NCI-H2107 treated with DMSO at 0.1 percent for 48 hours (cell line): ENCODE results near the gene SRGAP1.

Experiments
- DNase-seq: peaks from one replicate; lab custom pipeline; 2025; ENCODE audit not compliant: unreplicated experiment; lab: John Stamatoyannopoulos, UW

SRGAP1 gene

DNA sequence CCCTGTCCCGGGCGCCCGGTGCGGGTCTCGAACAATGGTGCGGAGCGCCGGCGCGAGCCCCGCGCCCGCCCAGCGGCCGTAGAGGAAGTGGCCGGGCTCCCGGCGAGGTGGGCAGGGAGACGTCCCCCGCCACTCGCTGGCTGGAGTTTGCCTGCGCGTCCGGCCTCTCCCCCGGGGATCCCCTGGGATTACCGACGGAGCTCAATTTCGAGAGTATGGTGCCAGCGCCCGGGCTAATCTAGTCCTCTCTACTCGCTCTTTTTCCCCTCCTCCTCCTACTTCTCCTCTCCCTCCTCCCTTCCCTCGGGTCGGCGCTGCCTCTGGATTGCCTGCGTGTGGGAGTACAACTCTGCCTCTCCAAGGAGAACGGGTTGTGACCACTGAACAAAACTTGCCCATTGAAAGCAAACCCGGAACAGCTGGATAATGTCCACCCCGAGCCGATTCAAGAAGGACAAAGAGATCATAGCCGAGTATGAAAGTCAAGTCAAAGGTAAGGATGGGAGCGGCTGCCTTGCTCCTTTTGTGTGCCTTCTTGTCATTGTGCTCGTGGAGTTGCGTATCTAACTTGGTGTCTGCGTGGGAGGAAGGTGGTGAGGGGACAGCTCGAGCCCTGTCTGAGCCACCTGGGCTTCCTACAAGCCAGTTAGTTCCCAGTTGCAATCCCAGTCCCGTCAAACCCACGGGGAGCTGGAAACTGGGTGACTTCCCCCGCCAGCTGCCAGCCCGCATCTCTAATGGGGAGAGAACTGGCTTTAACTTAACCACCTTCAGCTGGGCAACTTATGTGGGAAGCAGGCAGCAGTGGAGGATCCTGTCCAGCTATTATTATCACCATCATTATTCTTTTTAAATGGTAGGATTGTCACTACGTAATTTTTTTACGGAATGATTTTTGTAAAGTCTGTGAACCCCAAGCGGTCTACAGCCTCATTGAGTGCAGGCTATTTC, at the start of gene SRGAP1:
Gene SRGAP1, plus strand, starts transcription at position 310 of the 951 bp plus-strand sequence. Its CDS starts 117 bp downstream, at position 427.
- peak; percentile 67 for DNase-seq

GRCh38 chr12:63795032-63795687, 49.3 kb upstream of the SRGAP1 start:
- DNase-seq = no peak

GRCh38 chr12:63795944-63796343, 48.6 kb upstream of the SRGAP1 start:
- DNase-seq = no peak

DNA sequence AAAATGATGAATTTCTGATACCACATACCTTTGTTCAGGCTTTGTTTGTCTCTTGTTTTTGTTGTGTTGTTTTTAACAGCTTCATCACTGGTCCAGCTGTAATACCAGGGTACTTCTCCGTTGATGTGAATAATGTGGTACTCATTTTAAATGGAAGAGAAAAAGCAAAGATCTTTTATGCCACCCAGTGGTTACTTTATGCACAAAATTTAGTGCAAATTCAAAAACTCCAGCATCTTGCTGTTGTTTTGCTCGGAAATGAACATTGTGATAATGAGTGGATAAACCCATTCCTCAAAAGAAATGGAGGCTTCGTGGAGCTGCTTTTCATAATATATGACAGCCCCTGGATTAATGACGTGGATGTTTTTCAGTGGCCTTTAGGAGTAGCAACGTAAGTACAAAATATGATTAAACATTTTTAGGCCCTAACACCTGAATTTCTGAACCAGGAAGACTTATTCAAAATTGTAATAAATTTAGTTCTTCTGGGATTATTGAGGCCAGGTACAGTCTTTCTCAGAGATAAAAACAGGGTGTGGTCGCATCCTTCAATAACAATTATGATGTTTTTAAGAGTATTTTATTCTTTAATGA, 42.4 kb upstream of the SRGAP1 start:
- DNase-seq = peak; percentile 60

DNA sequence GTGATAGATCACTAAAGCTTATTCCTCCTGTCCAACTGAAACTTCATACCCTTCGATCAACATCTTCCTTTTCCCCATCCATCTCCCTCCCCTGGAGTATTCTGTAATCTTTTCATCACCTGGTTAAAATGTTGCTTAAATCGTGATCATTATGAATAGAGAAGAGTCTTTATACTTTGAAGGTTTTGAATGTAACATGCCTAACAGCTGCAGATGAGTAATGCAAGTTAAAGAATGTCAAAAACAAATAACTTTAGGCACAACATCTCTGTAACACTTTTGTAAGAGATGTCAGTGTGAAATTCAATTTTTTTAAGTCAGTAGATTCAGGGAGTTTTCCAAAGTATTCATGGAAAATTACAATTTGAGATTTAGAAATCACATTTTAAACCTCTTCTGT, 39.8 kb upstream of the SRGAP1 start:
- DNase-seq = no peak

GRCh38 chr12:63805704-63806672, 38.5 kb upstream of the SRGAP1 start:
- DNase-seq = peak; percentile 92

DNA sequence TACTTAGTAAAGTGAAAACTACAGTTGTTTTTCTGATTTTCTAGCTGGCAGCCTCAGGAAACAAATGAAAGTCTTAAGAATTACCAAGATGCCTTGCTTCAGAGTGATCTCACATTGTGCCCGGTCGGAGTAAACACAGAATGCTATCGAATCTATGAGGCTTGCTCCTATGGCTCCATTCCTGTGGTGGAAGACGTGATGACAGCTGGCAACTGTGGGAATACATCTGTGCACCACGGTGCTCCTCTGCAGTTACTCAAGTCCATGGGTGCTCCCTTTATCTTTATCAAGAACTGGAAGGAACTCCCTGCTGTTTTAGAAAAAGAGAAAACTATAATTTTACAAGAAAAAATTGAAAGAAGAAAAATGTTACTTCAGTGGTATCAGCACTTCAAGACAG, 35.9 kb upstream of the SRGAP1 start:
- no peak for DNase-seq

DNA sequence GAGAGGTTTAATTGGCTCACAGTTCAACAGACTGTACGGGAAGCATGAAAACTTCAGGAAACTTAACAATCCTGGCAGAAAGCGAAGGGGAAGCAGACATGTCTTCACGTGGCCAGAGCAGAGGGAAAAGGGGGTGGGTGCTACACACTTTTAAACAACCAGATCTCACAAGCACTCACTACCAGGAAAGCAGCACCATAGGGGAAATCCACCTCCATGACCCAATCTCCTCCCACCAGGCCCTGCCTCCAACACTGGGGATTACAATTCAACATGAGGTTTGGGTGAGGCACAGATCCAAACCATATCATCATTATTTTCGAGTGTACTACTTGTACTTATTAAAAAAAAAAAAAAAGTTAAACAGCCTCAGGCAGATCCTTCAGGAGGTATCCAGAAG, 34.9 kb upstream of the SRGAP1 start:
- no peak for DNase-seq

DNA sequence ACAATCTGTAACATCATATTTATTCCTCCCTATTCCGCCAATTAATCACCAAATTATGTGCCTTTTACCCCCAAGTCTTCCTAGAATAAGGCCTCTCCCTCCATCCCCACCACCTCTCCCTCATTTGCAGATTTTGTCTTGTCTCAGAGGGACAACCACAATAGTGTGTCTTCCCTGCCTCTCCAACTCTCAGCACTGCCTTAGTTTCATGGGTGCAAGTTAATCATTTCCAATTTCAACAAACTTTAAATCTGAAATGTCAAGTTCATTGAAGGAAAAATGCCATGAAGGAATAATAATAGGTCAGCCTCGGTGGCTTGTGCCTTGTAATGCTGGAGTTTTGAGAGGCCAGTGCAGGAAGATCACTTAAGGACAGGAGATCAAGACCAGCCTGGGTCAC, 33.2 kb upstream of the SRGAP1 start:
- DNase-seq = no peak

GRCh38 chr12:63811755-63812154, 32.7 kb upstream of the SRGAP1 start:
- no peak for DNase-seq

DNA sequence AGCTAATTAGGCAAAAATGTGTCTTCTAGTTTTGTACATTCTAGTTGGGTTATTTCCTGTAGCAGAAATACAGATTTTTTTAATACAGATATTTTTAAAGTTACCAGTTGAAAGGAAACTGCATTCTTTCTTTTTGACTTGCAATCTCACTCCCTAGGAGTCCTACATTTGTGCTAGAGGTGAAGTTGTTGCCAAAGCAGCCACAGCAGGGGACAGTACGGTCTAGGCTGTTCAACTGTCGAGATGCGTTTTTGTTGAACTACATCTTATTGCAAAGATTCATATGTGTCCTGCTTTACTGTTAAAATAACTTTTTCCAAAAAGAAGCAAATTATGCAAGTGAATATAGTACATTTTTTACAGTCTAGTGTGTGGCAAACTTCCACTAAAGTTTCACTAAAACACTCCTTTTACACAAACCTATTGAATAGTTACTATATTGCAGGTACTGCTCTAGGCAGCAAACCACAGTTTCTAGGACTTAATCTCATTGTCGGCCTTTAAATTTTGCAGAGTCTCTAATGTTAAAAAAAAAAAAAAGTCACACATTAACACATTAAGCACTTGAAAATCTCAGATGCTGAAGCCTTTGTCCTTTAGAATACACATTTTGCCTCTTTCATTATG, 30.2 kb upstream of the SRGAP1 start:
- DNase-seq = no peak

GRCh38 chr12:63815482-63815852, 29.0 kb upstream of the SRGAP1 start:
- DNase-seq = no peak

DNA sequence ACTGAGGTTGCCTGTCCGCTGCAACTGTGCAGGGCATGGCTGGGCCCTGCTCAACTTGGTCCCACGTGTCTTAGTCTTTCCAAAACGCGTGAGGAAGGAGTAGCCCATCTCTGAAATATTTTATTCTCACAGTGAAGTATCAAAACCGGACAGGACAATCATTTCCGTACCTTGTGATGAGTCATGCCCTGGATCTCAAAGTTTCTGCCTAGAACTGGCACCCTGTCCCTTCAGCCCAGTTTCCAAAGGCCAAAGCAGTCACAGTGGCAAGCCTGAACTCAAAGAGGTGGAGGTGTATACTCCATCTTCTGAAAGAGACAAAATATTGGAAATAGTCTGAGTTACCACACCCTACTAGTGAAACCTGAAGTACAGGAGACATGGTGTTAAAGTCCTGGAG, 28.5 kb upstream of the SRGAP1 start:
- no peak for DNase-seq

- DNase-seq = no peak
These were observed 24.1 kb upstream of the SRGAP1 start for GRCh38 chr12:63820427-63820826.

DNA sequence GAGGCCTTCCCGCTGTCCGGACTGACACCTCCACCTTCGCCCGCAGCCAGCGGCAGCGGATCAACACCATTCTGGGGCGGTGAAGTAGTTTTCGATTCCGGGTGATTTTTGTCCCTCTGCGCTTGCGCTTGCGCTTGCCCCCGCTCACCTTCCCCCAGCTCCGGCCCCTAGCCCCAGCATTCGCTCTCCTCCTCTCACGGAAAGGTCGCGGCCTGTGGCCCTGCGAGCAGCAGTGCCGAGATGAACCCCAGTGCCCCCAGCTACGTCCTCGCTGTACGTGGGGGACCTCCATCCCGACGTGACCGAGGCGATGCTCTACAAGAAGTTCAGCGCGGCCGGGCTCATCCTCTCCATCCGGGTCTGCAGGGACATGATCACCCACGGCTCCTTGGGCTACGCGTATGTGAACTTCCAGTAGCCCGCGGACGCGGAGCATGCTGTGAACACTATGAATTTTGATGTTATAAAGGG, 22.7 kb upstream of the SRGAP1 start:
- DNase-seq = no peak

DNA sequence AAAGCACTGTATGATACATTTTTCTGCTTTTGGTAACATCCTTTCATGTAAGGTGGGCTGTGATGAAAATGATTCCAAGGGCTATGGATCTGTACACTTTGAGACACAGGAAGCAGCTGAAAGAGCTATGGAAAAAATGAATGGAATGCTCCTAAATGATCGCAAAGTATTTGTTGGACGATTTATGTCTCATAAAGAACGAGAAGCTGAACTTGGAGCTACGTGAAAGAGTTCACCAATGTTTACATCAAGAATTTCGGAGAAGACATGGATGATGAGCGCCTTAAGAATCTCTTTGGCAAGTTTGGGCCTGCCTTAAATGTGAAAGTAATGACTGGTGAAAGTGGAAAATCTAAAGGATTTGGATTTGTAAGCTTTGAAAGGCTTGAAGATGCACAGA, 22.1 kb upstream of the SRGAP1 start:
- no peak for DNase-seq

DNA sequence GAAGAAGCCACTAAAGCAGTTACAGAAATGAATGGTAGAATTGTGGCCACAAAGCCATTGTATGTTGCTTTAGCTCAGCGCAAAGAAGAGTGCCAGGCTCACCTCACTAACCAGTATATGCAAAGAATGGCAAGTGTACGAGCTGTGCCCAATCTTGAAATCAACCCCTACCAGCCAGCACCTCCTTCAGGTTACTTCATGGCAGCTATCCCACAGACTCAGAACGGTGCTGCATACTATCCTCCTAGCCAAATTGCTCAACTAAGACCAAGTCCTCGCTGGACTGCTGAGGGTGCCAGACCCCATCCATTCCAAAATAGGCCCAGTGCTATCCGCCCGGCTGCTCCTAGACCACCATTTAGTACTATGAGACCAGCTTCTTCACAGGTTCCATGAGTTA, 21.5 kb upstream of the SRGAP1 start:
- no peak for DNase-seq

DNA sequence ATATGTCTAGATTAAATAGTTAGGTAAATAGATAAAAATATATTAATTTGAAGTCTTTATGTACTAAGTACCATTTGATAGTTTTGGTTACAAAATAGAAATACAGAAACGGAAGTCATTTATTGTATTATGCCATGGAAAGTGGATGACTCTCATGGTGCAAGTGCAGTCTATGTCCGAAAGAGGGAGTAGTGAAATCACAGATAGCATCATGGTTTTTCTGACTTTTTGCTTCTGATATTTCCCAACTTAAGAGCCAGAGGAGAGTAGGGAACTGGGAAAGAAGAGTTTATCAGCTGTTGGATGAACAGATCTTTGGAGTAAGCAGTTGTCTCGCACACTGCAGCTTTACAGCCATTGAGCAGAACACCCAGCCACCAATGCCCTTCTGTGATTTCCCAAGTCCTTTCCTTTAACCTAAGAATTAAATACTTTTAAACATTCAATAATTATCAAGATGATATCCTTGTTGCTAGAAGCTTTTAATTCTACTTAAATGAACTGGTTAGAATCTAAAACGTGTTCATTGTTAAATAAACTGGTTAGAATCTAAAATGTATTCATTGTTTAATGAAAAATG, 18.4 kb upstream of the SRGAP1 start:
- DNase-seq = peak; percentile 58

GRCh38 chr12:63828867-63829266, 15.6 kb upstream of the SRGAP1 start:
- DNase-seq = no peak

DNA sequence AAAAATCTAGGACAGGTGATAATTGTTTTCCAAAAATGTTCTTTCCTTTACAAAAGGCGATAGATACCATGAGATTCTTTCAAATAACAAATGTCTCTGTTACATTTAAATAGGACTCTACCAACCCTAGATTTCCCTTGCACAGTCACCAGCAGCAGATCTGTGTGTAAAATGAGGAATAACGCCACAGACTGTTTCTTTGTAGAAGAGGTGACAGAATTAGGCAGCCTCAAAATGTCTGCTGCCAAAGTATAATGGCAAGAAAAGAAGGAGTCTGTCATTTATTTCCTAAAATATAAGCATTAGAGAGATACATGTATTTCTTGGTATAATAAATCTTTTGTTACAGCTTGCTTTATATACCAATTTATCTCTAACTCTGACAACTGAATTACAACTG, 8.5 kb upstream of the SRGAP1 start:
- no peak for DNase-seq
